ENCODE results near the gene ACADS. TPM values are rescaled to one million over a fixed set of nuclear protein-coding genes. Genes with fewer than 3 reads are reported as not detected.
A peak's percentile ranks its signal among the peaks of the same experiment; 100 is the strongest.

The ACADS gene
- total RNA-seq, 2 experiments from 2014 or later = 11.4 to 13.4 TPM

GRCh38 chr12:120692524-120693033, 33.0 kb upstream of the ACADS start:
- Mint-ChIP-seq H3K4me3 (no peak overlapping the region), H3K27ac (peak overlapping the region; percentile 25), H3K36me3 (peaks cover 7% of the 10 kb centered on the region), H3K4me1 (peaks cover 43% of the 10 kb centered on the region), H3K9me3 (no peaks in the 10 kb centered on the region), H3K27me3 (no peaks in the 10 kb centered on the region)
- no peak for DNase-seq

- H3K27me3 Mint-ChIP-seq = no peaks in the 10 kb centered on the region
- H3K4me3 Mint-ChIP-seq = no peak overlapping the region
- no peak for DNase-seq
- H3K9me3 Mint-ChIP-seq = no peaks in the 10 kb centered on the region
- H3K36me3 Mint-ChIP-seq = peaks cover 9% of the 10 kb centered on the region
- H3K4me1 Mint-ChIP-seq = peaks cover 39% of the 10 kb centered on the region
- H3K27ac Mint-ChIP-seq = no peak overlapping the region
Measured at GRCh38 chr12:120693848-120694247, 31.8 kb upstream of the ACADS start.

- Mint-ChIP-seq H3K4me1 (peaks cover 16% of the 10 kb centered on the region), H3K36me3 (peaks cover 23% of the 10 kb centered on the region), H3K27ac (no peak overlapping the region), H3K27me3 (no peaks in the 10 kb centered on the region), H3K4me3 (no peak overlapping the region), H3K9me3 (no peaks in the 10 kb centered on the region)
- DNase-seq = no peak
Measured at GRCh38 chr12:120696626-120697025, 29.0 kb upstream of the ACADS start.

- no peak for DNase-seq
- H3K9me3 Mint-ChIP-seq = no peaks in the 10 kb centered on the region
- peaks cover 23% of the 10 kb centered on the region for H3K36me3 Mint-ChIP-seq
- peaks cover 10% of the 10 kb centered on the region for H3K4me1 Mint-ChIP-seq
- H3K4me3 Mint-ChIP-seq = no peak overlapping the region
- H3K27me3 Mint-ChIP-seq = no peaks in the 10 kb centered on the region
- no peak overlapping the region for H3K27ac Mint-ChIP-seq
Measured at GRCh38 chr12:120697344-120697743, 28.3 kb upstream of the ACADS start.

GRCh38 chr12:120698665-120699064, 27.0 kb upstream of the ACADS start:
- no peak overlapping the region for H3K27ac Mint-ChIP-seq
- no peak for DNase-seq
- H3K27me3 Mint-ChIP-seq = no peaks in the 10 kb centered on the region
- H3K4me3 Mint-ChIP-seq = no peak overlapping the region
- H3K4me1 Mint-ChIP-seq = peaks cover 4% of the 10 kb centered on the region
- H3K9me3 Mint-ChIP-seq = no peaks in the 10 kb centered on the region
- peaks cover 18% of the 10 kb centered on the region for H3K36me3 Mint-ChIP-seq

- Mint-ChIP-seq H3K4me1 (peaks cover 4% of the 10 kb centered on the region), H3K4me3 (no peak overlapping the region), H3K9me3 (no peaks in the 10 kb centered on the region), H3K27ac (no peak overlapping the region), H3K36me3 (peaks cover 18% of the 10 kb centered on the region), H3K27me3 (no peaks in the 10 kb centered on the region)
- DNase-seq = no peak
Measured at GRCh38 chr12:120699553-120699952, 26.1 kb upstream of the ACADS start.

GRCh38 chr12:120700886-120701285, 24.7 kb upstream of the ACADS start:
- Mint-ChIP-seq H3K27me3 (no peaks in the 10 kb centered on the region), H3K4me3 (no peak overlapping the region), H3K27ac (no peak overlapping the region), H3K4me1 (peaks cover 4% of the 10 kb centered on the region), H3K36me3 (peaks cover 16% of the 10 kb centered on the region), H3K9me3 (no peaks in the 10 kb centered on the region)
- no peak for DNase-seq

GRCh38 chr12:120702637-120703036, 23.0 kb upstream of the ACADS start:
- Mint-ChIP-seq H3K27ac (no peak overlapping the region), H3K27me3 (no peaks in the 10 kb centered on the region), H3K9me3 (no peaks in the 10 kb centered on the region), H3K36me3 (peaks cover 16% of the 10 kb centered on the region), H3K4me1 (peaks cover 4% of the 10 kb centered on the region), H3K4me3 (no peak overlapping the region)
- no peak for DNase-seq

- DNase-seq = no peak
- no peaks in the 10 kb centered on the region for H3K27me3 Mint-ChIP-seq
- H3K4me1 Mint-ChIP-seq = peaks cover 4% of the 10 kb centered on the region
- H3K36me3 Mint-ChIP-seq = peaks cover 16% of the 10 kb centered on the region
- no peak overlapping the region for H3K4me3 Mint-ChIP-seq
- H3K27ac Mint-ChIP-seq = no peak overlapping the region
- no peaks in the 10 kb centered on the region for H3K9me3 Mint-ChIP-seq
Measured at GRCh38 chr12:120703311-120703942, 22.2 kb upstream of the ACADS start.

- Mint-ChIP-seq H3K4me3 (no peak overlapping the region), H3K27me3 (no peaks in the 10 kb centered on the region), H3K27ac (no peak overlapping the region), H3K9me3 (no peaks in the 10 kb centered on the region), H3K4me1 (peaks cover 5% of the 10 kb centered on the region), H3K36me3 (peaks cover 5% of the 10 kb centered on the region)
- no peak for DNase-seq
Measured at GRCh38 chr12:120705618-120706017, 20.0 kb upstream of the ACADS start.

GRCh38 chr12:120706029-120706428, 19.6 kb upstream of the ACADS start:
- Mint-ChIP-seq H3K36me3 (peaks cover under 1% of the 10 kb centered on the region), H3K27ac (no peak overlapping the region), H3K27me3 (no peaks in the 10 kb centered on the region), H3K9me3 (no peaks in the 10 kb centered on the region), H3K4me3 (no peak overlapping the region), H3K4me1 (peaks cover 5% of the 10 kb centered on the region)
- no peak for DNase-seq

GRCh38 chr12:120708651-120709050, 17.0 kb upstream of the ACADS start:
- Mint-ChIP-seq H3K27ac (no peak overlapping the region), H3K4me3 (no peak overlapping the region), H3K9me3 (no peaks in the 10 kb centered on the region)

GRCh38 chr12:120710031-120710804, 15.4 kb upstream of the ACADS start, which contains the start of gene UNC119B:
UNC119B (plus strand) TSS chr12:120710458; CDS start chr12:120710475, 17 bp downstream.
- H3K4me1 Mint-ChIP-seq = peaks cover 28% of the 10 kb centered on the region
- DNase-seq = peak; percentile 79
- H3K4me3 Mint-ChIP-seq = peak within 1 kb of the TSS; percentile 89
- H3K27me3 Mint-ChIP-seq = no peaks in the 10 kb centered on the region
- no peaks in the 10 kb centered on the region for H3K9me3 Mint-ChIP-seq
- H3K27ac Mint-ChIP-seq = peak within 1 kb of the TSS; percentile 84
- peaks cover 10% of the 10 kb centered on the region for H3K36me3 Mint-ChIP-seq

More at GRCh38 chr12:120708651-120709050, 17.0 kb upstream of the ACADS start:
- H3K36me3 Mint-ChIP-seq = no peaks in the 10 kb centered on the region
- H3K27me3 Mint-ChIP-seq = no peaks in the 10 kb centered on the region
- H3K4me1 Mint-ChIP-seq = peaks cover 23% of the 10 kb centered on the region
- no peak for DNase-seq

- no peaks in the 10 kb centered on the region for H3K9me3 Mint-ChIP-seq
- H3K4me3 Mint-ChIP-seq = peak overlapping the region; percentile 89
- H3K27me3 Mint-ChIP-seq = no peaks in the 10 kb centered on the region
- H3K27ac Mint-ChIP-seq = peak overlapping the region; percentile 84
- H3K36me3 Mint-ChIP-seq = peaks cover 11% of the 10 kb centered on the region
- peaks cover 28% of the 10 kb centered on the region for H3K4me1 Mint-ChIP-seq
- peak; percentile 29 for DNase-seq
Measured at GRCh38 chr12:120710805-120711296, 14.8 kb upstream of the ACADS start.

GRCh38 chr12:120711411-120711810, 14.2 kb upstream of the ACADS start:
- peak overlapping the region; percentile 84 for H3K27ac Mint-ChIP-seq
- peaks cover 28% of the 10 kb centered on the region for H3K4me1 Mint-ChIP-seq
- H3K4me3 Mint-ChIP-seq = peak overlapping the region; percentile 89
- H3K27me3 Mint-ChIP-seq = no peaks in the 10 kb centered on the region
- H3K9me3 Mint-ChIP-seq = no peaks in the 10 kb centered on the region
- H3K36me3 Mint-ChIP-seq = peaks cover 14% of the 10 kb centered on the region
- DNase-seq = no peak
